ENCODE results near the gene GMCL1. TPM values are rescaled to one million over a fixed set of nuclear protein-coding genes. Genes with fewer than 3 reads are reported as not detected.

GMCL1 gene
- total and polyA plus RNA-seq, 2 of the 13 experiments (the other 11 are each of a cell fraction or from before 2014, with no cell fraction given): 18.7 to 24.0 TPM

DNA sequence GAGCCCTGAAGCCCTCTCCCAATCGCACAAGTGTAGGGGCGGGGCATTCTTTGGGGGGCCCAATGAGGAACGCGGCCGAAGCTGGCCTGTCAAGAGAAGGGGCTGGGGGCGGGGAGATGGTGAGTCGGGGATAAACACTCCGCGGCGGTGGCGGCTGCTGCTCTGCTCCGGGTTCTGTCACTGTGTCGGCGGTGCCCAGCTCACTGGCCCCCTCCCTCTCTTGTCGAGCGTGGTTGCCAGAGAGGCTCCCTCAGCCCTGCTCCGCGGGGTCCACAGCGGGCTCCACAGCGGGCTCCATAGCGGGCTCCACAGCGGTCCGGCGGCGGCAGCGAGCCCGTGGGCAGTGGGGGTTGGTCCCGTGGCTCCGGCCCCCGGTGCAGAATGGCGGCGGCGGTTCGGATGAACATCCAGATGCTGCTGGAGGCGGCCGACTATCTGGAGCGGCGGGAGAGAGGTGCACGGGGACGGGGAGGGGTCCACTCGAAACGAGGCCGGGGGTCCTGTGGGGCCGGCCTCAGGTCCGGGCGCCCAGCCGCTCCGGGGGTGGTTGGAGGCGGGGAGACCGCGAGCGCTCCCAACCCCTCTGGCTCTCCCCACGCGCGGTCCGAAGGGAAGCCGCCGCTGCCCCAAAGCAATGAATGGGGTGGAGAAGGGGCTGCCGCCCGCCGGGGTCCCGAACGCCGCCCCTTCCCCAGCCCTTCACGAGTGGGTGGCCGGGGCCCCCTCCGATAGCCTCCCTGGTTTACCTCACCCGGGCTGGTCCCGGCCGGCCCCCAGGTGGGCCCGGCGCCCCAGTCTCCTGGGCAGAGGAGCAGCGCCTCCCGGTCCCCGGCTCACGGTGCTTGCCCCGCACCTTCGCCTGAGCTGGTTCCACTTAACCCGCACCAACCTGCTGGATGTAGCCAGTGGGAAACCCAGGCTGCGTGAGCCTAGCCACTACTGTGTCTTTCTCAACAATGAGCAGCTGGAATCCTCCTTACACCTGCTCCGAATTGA lies 85.8 kb downstream of the GMCL1 start, which contains the start of gene MXD1 (continued):
- TF ChIP-seq, protein P1, sequence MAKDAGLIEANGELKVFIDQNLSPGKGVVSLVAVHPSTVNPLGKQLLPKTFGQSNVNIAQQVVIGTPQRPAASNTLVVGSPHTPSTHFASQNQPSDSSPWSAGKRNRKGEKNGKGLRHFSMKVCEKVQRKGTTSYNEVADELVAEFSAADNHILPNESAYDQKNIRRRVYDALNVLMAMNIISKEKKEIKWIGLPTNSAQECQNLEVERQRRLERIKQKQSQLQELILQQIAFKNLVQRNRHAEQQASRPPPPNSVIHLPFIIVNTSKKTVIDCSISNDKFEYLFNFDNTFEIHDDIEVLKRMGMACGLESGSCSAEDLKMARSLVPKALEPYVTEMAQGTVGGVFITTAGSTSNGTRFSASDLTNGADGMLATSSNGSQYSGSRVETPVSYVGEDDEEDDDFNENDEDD (CRISPR knock-in tag; IDR thresholded peaks at IDR 0.05; ENCODE audit: borderline replicate concordance): no peak
- TF ChIP-seq AGO2 (optimal IDR thresholded peaks at IDR 0.05; ENCODE audit: low read depth, low read length): peak; percentile 75
- TF ChIP-seq KAT2B (IDR thresholded peaks at IDR 0.05; ENCODE audit: borderline replicate concordance, low read depth, low read length): no peak
- TF ChIP-seq HCFC1 (IDR thresholded peaks at IDR 0.05; ENCODE audit: low read depth, low read length): no peak; the same call in 1 of the 2 replicates
- no peak for TF ChIP-seq ZNF780A (CRISPR knock-in tag; IDR thresholded peaks at IDR 0.05)
- TF ChIP-seq, protein P2, sequence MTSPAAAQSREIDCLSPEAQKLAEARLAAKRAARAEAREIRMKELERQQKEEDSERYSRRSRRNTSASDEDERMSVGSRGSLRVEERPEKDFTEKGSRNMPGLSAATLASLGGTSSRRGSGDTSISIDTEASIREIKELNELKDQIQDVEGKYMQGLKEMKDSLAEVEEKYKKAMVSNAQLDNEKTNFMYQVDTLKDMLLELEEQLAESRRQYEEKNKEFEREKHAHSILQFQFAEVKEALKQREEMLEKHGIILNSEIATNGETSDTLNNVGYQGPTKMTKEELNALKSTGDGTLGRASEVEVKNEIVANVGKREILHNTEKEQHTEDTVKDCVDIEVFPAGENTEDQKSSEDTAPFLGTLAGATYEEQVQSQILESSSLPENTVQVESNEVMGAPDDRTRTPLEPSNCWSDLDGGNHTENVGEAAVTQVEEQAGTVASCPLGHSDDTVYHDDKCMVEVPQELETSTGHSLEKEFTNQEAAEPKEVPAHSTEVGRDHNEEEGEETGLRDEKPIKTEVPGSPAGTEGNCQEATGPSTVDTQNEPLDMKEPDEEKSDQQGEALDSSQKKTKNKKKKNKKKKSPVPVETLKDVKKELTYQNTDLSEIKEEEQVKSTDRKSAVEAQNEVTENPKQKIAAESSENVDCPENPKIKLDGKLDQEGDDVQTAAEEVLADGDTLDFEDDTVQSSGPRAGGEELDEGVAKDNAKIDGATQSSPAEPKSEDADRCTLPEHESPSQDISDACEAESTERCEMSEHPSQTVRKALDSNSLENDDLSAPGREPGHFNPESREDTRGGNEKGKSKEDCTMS (CRISPR knock-in tag; conservative IDR thresholded peaks at IDR 0.05): no peak
- TF ChIP-seq RARG (CRISPR knock-in tag; IDR thresholded peaks at IDR 0.05; ENCODE audit: low read depth): no peak
- TF ChIP-seq ZNF235 (CRISPR knock-in tag; IDR thresholded peaks at IDR 0.05; ENCODE audit: borderline replicate concordance): no peak
- TF ChIP-seq CCDC6 (CRISPR knock-in tag; IDR thresholded peaks at IDR 0.05): no peak; the same call in 1 of the 2 replicates
- TF ChIP-seq, protein P3, sequence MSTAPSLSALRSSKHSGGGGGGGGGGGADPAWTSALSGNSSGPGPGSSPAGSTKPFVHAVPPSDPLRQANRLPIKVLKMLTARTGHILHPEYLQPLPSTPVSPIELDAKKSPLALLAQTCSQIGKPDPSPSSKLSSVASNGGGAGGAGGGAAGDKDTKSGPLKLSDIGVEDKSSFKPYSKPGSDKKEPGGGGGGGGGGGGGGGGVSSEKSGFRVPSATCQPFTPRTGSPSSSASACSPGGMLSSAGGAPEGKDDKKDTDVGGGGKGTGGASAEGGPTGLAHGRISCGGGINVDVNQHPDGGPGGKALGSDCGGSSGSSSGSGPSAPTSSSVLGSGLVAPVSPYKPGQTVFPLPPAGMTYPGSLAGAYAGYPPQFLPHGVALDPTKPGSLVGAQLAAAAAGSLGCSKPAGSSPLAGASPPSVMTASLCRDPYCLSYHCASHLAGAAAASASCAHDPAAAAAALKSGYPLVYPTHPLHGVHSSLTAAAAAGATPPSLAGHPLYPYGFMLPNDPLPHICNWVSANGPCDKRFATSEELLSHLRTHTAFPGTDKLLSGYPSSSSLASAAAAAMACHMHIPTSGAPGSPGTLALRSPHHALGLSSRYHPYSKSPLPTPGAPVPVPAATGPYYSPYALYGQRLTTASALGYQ (CRISPR knock-in tag; IDR thresholded peaks at IDR 0.05): no peak
- TF ChIP-seq ATF1 (CRISPR knock-in tag; IDR thresholded peaks at IDR 0.05): no peak
- no peak for TF ChIP-seq MAFF (IDR thresholded peaks at IDR 0.05; ENCODE audit: low read depth, low read length)
- TF ChIP-seq SNAPC2 (CRISPR knock-in tag; IDR thresholded peaks at IDR 0.05): no peak
- TF ChIP-seq TEAD2 (CRISPR knock-in tag; IDR thresholded peaks at IDR 0.05): no peak
- no peak for TF ChIP-seq ZNF878 (CRISPR knock-in tag; IDR thresholded peaks at IDR 0.05)
- TF ChIP-seq, protein P4, sequence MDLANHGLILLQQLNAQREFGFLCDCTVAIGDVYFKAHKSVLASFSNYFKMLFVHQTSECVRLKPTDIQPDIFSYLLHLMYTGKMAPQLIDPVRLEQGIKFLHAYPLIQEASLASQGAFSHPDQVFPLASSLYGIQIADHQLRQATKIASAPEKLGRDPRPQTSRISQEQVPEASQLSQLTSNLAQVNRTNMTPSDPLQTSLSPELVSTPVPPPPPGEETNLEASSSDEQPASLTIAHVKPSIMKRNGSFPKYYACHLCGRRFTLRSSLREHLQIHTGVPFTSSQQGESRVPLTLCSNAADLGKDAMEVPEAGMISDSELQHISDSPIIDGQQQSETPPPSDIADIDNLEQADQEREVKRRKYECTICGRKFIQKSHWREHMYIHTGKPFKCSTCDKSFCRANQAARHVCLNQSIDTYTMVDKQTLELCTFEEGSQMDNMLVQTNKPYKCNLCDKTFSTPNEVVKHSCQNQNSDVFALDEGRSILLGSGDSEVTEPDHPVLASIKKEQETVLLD (CRISPR knock-in tag; IDR thresholded peaks at IDR 0.05; ENCODE audit: low read depth): no peak
- TF ChIP-seq NFKB2 (CRISPR knock-in tag; IDR thresholded peaks at IDR 0.05; ENCODE audit: borderline replicate concordance): no peak; the same call in 1 of the 2 replicates
- no peak for TF ChIP-seq CHD4 (IDR thresholded peaks at IDR 0.05; ENCODE audit: borderline replicate concordance, low read length)
- TF ChIP-seq, protein P5, sequence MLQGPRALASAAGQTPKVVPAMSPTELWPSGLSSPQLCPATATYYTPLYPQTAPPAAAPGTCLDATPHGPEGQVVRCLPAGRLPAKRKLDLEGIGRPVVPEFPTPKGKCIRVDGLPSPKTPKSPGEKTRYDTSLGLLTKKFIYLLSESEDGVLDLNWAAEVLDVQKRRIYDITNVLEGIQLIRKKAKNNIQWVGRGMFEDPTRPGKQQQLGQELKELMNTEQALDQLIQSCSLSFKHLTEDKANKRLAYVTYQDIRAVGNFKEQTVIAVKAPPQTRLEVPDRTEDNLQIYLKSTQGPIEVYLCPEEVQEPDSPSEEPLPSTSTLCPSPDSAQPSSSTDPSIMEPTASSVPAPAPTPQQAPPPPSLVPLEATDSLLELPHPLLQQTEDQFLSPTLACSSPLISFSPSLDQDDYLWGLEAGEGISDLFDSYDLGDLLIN (CRISPR knock-in tag; IDR thresholded peaks at IDR 0.05; ENCODE audit: borderline replicate concordance): no peak
- no peak for TF ChIP-seq ZNF577 (CRISPR knock-in tag; IDR thresholded peaks at IDR 0.05; ENCODE audit: borderline replicate concordance, low read depth)
